Peyer's patch (tissue), 4 donors: ENCODE measurements around the gene TPM1.

Experiments used
- CTCF ChIP-seq, 6 experiments: fragments of 450-650 bp in 4 of 6; fragments of 200-600 bp in 2 of 6; sonication (generic) in 1 of 6; IDR thresholded peaks; one replicate each; pipeline ENCODE4 v1.5.1; 2017 to 2019; ENCODE audit warnings: antibody characterized with exemption in 6 of 6, mild to moderate bottlenecking in 3 of 6, moderate library complexity in 1 of 6
- POLR2A ChIP-seq, 2 donors: fragments of 450-650 bp; IDR thresholded peaks; one replicate each; pipeline ENCODE4 v1.5.1; 2017; ENCODE audit warnings: antibody characterized with exemption in 2 of 2, mild to moderate bottlenecking in 2 of 2, moderate library complexity in 2 of 2

- TF ChIP-seq POLR2A (IDR thresholded peaks at IDR 0.05) (no peak), CTCF (IDR thresholded peaks at IDR 0.05) (no peak)
Measured at GRCh38 chr15:63047792-63048114, 5.2 kb downstream of the TPM1 start.
